Left ventricle myocardium superior (tissue), 1 donor: Measurements from ENCODE around the gene KIF18B. TPM values are rescaled to one million over a fixed set of nuclear protein-coding genes. Genes with fewer than 3 reads are reported as not detected.

Source experiments
- ATAC-seq: fragments of 200-7000 bp; cut with Tn5 transposase; one replicate; pipeline ENCODE4 v1.9.1; 2020; ENCODE audit warnings: mild to moderate bottlenecking, moderate library complexity
- DNase-seq: peaks from one replicate; pipeline ENCODE4 v3.0.0-alpha.2; 2020
- intact Hi-C: fragments of 100-400 bp; cut with micrococcal nuclease; formaldehyde crosslinking; loops from one replicate; pipeline ENCODE4 v1.11.0; 2022
- total RNA-seq: library from RNA; stranded (reverse); fragmentation: NEBNext Ultra II Directional; extraction: Animal tissue kit (Norgen Biotek cat#: 25700); gene quantifications from one replicate; pipeline ENCODE4 v1.2.1, GENCODE V29; 2021
- donor health status: DM: no; HTN: yes; CAD: no; lungs with severe emphysema.

Gene KIF18B
- total RNA-seq, 1 donor from 2014 or later: 3.2 TPM

- ATAC-seq (no peak), DNase-seq (no peak)
- intact Hi-C loops: no loop called here
These were observed 24.4 kb upstream of the KIF18B start for GRCh38 chr17:44971776-44972483.

GRCh38 chr17:44970136-44970741, 22.7 kb upstream of the KIF18B start:
- DNase-seq: peak; percentile 65
- peak; percentile 34 for ATAC-seq
- intact Hi-C loops: no loop called here

DNA sequence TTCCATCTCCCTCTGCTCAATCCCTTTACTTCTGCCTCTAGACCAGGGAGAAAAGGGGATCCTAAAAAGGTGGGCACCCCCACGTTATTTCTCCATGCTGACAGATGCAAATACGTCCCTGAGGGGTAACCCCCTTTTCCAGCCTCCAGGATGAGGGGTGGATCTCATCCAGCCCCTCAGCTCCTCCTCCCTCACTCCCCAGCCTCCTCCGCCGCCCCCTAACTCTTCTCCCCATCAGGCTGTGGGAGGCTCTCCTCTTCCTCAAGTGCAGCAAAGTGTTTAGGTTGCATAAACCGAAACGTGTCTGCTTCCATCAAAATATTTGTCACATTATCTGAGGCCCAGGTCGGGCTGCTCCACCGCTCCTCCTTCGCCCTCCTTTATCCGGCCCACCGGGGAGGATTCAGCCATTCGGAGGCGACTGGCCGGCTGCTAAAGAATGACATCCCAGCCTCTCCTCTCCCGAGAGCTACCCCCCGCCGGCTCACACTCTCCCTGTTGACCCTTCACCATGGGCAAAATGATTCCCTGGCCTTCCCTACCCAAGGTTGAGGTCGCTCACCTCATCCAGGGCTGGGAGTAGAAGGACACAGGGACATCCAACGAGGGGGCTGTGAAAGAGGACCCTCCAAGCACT, 21.7 kb upstream of the KIF18B start:
- DNase-seq: no peak
- intact Hi-C loops: no loop called here
- no peak for ATAC-seq

DNA sequence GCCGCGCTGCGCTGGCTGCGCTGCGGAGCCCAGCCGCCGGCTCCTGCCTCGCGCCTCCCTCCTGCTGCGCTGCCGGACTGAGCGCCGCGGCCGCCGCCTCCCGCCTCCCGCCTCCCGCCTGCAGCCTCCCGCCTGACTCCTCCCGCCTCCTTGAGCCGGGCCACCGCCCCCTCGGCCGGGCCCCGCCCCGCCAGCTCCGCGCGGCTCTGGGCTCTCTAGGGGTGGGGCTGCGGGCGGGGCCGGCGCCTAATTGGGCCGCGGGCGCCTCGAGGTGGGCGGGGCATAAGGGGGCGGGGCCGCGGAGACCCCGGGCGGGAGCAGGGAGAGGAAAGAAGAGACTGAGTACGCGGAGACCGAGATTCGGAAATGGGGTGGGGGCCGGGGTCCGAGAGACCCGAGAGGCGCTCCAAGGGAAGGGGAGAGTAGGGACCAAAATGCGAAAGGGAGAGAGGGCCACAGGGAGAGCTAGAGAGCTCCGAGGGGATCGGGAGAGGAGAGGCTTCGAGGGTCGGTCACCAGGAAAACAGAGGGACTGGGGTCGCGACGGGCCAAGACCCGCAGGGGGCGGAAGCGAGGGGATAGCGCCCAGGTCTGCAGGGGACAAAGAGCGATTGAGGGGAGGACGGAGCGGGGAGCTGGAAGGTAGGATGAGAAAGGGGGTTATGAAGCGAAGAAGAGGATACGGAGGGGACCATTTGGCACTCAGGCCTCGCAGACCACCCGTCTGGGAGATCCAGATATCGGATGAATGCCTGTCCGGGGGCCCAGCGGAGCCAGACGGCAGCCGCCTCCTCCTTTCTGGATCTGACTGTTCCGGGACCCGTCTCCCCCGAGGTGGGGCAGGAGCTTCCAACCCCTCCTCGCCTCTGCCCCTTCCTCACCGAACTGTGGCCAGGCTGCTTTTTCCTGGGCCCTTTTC, 20.9 kb upstream of the KIF18B start, which contains the start of gene C1QL1:
Gene C1QL1, minus strand, starts transcription at position 79 of the 919 bp plus-strand sequence. CDS start 255 bp downstream, outside the sequence.
- peak; percentile 98 for ATAC-seq
- peak; percentile 97 for DNase-seq
- intact Hi-C loops: no loop called here

DNA sequence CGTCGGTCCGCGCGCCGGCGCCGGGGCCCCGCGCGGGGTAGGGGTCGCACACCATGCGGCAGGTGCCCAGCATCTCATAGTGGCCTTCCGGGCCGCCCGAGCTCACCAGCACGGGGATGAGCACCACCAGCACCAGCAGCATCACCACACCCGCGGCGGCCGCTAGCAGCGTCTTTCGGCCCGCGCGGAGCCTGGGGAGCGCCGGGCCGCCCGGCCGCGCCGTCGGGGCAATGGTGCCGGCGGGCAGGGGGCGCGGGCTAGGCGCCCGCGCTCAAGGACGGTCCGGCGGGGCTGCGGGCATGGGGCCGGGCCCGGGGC, 20.3 kb upstream of the KIF18B start:
- ATAC-seq: no peak
- no peak for DNase-seq
- intact Hi-C loops: no loop called here

DNA sequence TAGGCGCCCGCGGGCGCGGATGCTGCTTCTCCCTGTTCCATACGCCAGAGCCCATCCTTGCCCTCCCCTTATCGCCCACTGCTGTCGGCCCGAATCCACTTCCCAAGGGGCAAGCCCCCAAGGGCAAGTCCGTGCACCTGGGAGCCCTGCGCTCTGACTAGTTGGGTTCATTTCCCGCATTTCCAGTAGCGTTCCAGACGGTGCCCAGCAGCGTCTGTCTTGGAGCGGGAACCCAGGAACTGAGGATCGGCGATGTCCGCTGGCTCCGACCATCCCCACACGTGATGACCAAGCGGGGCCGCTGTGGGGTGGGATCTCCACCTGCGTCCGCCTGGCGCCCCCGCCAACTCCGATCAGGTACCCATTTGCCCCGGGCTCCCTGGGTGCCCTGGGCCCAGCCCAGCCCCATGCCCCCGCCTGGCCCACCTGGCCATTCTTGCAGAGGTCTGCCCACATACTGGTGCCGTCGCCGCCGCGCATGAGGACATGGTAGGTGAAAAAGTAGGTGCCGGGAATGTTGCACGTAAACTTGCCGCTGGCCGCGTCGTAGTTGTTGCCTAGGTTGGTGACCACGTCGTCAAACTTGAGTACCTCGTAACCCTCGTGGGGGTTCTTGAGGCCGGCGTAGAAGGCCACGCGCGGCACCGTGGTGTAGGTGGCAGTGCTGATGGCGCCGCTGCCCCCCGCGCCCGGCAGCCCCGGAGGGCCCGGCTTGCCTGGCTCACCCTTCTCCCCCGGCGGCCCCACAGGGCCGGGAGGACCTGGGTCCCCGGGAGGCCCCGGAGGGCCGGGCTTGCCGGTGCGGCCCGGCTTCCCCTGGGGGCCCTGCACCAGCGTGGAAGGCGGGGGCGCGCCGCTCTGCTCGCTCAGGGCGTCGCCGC, 19.7 kb upstream of the KIF18B start:
- DNase-seq: no peak
- ATAC-seq: no peak
- intact Hi-C loops: no loop called here

DNA sequence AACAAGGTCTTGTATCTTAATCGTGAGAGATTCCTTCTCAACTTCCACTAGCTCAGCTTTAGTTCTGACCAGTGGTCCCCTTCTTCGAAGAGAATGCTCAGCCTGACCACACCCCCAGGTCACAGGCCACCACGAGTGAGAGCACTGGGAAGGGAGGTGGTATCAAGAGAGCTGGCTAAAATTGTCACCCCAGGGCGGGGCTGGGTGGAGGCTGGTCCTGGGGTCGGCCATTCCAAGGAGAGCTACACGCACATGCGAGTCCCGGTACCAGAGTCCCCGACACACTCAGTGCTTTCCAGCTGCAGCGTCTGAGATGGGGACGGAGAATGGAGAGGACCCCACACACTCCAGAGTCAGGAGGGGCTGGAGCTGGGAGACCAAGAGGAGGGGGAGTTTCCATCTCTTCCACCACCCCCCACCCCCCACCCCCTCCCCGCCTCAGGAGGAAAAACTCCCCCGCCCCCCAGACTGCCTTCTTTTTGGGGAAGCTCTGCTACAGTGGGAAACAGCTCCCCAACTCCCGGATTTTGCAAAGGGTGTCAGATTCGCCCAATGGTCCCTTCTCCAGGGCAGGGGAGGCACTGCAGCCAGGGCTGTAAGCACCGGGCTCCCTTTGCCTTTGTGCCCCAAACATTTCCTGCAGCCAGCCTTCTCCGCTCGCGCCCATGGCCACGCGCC, 18.9 kb upstream of the KIF18B start:
- ATAC-seq: no peak
- DNase-seq: no peak
- intact Hi-C loops: no loop called here

DNA sequence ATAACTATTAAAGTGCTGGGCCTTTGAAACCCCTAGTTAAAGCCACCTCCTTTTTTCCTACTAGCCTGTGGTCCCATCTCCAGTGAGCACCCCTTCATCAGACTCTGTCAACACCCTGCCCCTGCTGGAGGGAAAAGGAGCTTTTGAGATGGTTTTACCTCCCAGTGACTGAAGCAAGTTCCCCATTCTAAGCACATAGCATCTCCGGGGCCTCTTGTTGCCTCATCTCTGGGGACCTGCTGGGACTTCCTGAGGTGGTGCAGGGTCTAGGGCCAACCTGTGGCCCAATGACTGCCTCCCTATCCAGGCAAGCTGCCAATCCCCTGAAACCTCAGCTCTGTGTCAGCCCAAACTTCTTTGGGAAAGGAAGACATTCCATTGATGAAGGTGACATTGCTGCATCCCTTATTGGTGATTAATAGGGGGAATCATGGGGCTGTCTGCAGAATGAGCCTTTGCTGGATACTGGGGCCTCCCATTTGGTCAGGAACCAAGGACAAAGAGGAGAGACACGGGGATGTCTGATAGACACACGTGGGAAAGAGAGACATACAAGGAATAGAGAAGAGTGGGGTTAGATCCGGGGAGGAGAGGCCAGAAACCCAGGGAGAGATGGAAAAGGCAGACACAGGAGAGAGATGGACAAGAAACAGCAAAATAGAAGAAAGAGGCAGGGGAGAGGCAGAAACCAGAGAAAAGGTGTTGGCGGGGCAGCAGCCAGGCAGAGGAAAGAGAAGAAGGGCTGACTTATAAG, 18.1 kb upstream of the KIF18B start:
- ATAC-seq (no peak), DNase-seq (no peak)
- intact Hi-C loops: no loop called here

DNA sequence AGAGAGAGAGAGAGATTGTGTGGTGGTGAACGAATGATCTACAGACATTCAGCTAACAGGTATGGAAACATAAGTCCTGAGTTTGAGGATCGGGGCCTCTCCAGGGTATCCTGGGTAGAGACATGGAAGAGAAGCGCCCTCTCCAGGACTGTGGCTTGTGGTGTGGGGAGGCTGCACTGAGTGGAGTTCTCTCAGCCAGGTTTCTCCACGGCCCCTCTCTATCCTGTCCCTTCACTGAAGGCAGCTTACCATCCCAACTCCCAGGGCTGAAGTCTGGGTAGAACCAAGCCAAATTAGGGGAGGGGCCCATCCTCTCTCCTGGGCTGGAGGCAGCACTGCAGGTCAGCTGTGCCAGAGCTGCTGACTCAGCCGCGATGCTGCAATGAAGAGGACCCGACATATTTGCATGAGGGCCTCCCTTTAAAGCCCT, 14.4 kb upstream of the KIF18B start:
- DNase-seq: no peak
- intact Hi-C loops: no loop called here
- ATAC-seq: no peak

GRCh38 chr17:44960691-44961090, 13.1 kb upstream of the KIF18B start:
- ATAC-seq (no peak), DNase-seq (no peak)
- intact Hi-C loops: no loop called here

DNA sequence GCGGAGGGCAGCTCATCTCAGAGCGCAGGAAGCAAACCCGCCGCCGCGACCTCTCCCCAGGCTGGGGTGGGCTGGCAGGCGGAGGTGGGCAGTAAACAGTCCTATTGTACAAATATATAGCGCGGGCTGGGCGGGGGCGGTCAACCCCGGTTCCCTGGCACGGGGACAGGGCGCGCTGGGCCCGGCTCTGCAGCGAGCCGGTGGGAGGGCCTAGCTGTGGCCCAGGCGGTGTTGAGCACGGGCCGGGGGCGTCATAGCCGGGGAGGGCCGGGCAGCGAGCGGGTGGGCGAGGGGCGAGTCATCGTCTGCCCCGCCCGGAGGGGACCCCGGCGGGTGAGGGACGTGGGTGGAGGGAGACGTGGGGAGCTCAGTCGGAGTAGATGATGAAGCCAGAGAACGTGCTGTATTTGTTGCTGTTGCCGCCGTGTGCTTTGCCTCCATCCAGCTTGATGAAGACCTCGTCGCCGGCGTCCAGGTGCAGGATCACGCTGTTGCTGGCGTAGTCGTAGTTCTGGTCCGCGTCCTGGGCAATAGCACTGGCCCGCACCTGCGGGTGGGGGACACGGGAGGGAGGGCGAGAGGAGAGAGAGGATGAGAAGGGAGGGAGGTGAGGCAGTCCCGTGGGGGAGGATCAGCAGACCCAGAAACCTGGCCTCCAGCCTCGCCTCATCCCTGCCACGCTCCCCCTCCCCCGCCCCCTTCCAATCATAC, 12.4 kb upstream of the KIF18B start:
- intact Hi-C loops: no loop called here
- no peak for ATAC-seq
- DNase-seq: no peak

DNA sequence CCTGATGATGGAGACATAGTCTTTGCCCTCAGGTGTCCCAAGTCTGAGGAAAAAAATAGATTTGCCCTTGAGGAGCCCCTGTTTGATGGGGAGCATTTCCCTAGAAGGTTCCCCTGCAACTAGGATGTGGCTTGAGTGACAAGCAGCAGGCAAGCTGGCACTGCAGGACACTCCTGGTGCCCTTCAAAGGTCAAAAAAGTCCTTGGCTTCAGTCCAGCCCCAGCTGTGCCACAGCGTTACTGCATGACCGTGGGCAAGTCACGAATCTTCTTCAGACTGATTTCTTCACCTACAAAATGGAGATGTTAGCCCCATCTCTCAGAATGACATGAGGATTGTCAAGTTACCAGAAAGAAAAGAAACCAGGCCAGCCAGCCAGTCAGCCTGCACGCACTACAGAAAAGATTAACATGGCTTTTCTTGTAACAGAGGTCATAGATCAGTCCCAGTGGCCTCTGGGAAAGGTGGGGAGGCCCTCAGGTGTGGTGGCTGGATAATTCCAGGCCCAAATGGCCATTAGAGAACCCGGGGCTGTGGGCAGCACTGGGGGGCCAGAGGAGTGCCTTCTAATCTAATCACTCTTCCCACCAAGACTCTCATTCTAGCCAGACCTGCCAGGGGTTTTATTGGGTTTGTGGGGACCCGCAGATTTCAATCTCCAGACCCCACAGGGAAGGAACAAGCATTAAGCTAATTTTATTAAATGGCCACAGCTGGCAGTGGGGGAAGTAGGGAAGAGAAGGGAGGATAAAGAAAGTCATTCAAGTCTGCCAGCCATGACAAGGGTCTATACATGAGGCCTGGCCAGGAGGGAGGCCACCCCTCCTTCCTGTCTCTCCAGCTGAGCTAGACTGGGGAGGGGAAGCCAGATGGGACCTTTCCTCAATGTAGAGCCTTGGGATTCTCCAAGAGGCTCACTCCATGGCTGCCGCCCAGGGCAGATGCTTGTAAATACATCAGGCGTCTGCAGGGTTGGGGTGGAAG, 9.7 kb upstream of the KIF18B start:
- peak; percentile 17 for DNase-seq
- no peak for ATAC-seq
- intact Hi-C loops: no loop called here

DNA sequence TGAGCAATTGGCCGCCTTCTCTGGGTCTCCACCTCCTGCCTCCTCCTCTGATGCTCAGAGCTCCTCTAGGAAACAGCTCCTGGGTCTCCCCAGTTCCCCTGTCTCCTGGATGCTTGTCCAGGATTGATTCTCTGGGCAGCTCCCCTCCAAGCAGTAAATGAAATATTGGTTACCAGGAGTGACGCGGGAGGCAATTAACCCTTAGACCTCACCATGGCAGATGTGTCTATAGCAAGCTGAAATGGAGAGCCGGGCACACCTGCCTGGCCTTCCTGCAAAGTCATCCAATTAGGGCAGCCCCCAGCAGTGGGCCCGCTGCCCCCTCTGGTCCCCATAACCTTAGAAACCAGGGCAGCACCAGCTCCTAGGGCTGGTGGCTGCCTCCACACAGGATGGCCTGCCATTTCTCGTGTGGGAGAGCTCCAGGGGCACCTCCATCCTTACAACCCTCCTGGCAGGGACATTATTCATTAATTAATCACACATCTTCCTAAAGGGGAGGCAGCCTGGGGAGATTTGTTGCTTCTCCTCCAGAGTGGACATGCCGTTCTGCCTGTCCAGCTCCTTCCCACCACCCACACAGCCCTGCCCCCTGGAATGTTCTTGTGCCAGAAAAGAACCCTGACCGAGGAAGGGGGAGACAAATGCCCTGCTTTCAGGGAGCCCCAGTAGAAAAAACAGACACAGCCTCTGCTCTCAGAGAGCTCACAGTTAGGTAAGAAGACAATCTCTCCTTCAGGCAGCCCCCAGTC, 8.3 kb upstream of the KIF18B start:
- peak; percentile 7 for DNase-seq
- intact Hi-C loops: no loop called here

DNA sequence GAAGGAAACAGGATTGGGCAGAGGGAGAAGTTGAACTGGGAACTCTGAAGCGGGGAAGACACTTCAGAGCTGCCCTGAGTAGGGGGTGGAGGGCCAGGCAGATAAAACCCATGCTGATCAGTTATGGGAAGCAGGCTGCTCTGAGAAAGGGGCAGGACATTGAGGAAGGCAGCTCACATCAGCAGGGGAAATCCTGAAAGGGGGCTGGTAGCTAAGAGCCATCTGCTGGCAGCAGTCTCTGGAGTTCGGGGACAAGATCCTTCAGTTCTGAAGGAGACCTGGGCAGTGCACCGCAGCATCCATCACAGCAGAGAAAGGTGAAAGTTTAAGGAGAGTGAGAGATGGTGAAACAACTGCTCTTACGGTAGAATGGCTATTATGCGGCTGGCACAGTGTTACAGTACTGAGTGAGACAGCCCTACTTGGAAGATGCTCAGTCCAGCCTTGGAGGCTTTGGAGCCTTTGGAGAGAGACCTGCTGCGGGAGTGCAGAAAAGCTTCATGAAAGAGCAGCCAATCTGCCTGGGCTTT, 5.4 kb upstream of the KIF18B start:
- intact Hi-C loops: no loop called here
- DNase-seq (no peak), ATAC-seq (no peak)

More for the DNA sequence above, 8.3 kb upstream of the KIF18B start:
- ATAC-seq: no peak

GRCh38 chr17:44948315-44948795, 782 bp upstream of the KIF18B start:
- intact Hi-C loops: no loop called here
- ATAC-seq: no peak

More at GRCh38 chr17:44948315-44948795, 782 bp upstream of the KIF18B start:
- no peak for DNase-seq
